GM21360 (cell line): Measurements from ENCODE around the gene GJB1.
"Not testable (repeated sequence)": the region's sequence is repeated elsewhere in the genome, so short reads cannot be mapped to it uniquely, and the experiment has no call there.

Source experiments
- ATAC-seq: cut with Tn5 transposase; IDR thresholded peaks from one replicate; pipeline ENCODE4 v1.9.1; 2021; ENCODE audit warnings: mild to moderate bottlenecking, moderate library complexity; ENCODE audit not compliant: unreplicated experiment

GJB1 gene

DNA sequence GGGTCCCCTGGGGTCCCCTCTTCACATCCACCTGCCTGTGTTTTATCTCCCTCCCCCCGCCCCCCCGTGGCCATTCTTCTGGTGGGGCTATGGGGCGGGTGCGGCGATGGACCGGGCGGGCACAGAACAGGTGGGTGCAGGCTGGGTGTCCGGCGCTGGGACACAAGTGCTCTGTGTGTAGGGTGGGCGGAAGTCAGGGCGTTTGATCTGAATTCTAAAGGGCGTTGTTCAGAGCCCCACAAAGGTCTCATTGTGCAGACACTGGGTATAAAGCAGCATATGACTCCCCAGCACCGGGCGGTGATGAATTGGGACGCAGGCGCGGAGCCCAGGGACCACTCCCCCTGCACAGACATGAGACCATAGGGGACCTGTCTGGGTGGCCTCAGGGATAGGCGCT, at the start of gene GJB1:
TSS of gene GJB1 (plus strand) at position 296 of the 400 bp plus-strand sequence. CDS start 484 bp downstream, outside the sequence.
- ATAC-seq: no peak

GRCh38 chrX:71173440-71173839, 49.6 kb upstream of the GJB1 start:
- ATAC-seq: no peak

- ATAC-seq: no peak
Measured at GRCh38 chrX:71174795-71175194, 48.2 kb upstream of the GJB1 start.

DNA sequence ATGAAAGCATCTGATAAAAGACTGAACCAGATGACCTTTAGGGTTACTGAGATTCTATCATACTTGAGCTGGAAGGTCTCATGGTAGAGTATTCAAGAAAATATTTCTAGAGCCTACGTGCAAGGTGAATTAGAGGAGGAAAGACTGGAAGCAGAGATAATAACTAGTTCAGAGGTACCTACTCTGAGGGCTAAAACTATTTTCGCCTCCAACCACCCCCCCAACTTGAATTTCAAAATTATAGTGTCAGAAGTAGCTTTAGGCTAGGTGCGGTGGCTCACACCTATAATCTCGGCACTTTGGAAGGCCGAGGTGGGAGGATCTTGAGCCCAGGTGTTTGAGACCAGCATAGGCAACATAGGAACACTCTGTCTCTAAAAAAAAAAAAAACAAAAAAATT, 47.5 kb upstream of the GJB1 start:
- ATAC-seq: no peak

DNA sequence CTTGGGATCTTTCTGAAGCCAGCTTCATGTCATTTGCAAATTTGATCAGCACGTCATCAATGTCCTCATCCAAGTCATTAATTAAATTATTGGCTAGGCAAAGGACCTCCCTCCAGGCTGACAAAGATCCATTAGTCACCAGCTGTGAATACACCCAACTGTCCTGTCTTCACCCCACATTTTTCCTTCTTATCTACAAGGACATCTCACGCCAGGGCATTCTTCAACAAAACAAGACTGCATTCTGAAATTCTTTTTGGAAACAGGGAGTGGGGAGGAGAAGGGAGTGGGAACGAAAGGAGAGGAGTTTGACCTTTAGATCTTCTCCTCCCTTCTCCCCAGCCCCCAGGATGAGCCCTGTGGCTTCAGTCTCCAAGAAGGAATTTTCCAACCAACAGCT, 45.7 kb upstream of the GJB1 start:
- ATAC-seq: no peak

DNA sequence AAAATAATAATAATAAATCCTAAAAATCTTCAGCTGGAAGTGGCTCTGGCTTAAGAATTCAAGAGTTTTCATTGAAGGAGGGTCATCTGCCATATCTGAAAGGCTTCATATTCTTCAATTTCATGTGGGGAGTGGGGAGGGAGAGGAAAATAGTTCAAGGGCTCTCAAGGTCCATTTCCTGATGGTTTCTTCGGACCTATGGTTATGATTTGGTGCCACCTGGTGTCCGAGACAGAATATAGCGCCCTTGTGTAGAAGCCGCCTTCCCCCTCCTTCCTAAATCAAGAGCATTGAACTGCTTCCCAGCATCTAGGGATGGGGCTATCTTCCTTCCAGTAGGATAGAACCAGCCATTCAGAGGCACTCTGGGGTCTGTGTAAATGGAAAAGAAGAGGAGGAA, 44.1 kb upstream of the GJB1 start:
- ATAC-seq: no peak

- not testable (repeated sequence) for ATAC-seq
Measured at GRCh38 chrX:71180579-71181265, 42.3 kb upstream of the GJB1 start.

- peak; percentile 20 for ATAC-seq
Measured at GRCh38 chrX:71181558-71181909, 41.5 kb upstream of the GJB1 start.

- ATAC-seq: peak; percentile 83
Measured at GRCh38 chrX:71181910-71182799, 40.9 kb upstream of the GJB1 start.

DNA sequence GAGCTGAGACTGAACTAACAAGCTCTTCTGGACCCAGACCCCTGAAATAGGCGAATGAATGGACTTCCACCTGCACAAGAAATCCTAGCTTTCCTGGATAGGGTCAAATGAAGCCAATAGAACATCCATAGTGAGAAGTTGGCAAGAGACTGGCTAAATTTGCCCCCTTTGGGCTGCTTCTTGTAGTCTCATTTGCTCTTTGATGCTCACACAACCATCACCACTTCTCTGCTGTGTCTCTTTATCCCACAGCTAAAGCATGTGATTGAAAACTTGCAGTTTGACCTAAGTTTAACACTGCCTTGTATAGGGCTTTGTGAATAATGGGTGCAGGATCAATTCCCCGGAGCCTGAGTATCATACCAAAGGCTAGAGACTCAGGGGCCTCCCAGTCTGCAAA, 40.2 kb upstream of the GJB1 start:
- ATAC-seq: no peak

GRCh38 chrX:71183341-71183740, 39.7 kb upstream of the GJB1 start:
- no peak for ATAC-seq

GRCh38 chrX:71184092-71184491, 38.9 kb upstream of the GJB1 start:
- ATAC-seq: no peak

DNA sequence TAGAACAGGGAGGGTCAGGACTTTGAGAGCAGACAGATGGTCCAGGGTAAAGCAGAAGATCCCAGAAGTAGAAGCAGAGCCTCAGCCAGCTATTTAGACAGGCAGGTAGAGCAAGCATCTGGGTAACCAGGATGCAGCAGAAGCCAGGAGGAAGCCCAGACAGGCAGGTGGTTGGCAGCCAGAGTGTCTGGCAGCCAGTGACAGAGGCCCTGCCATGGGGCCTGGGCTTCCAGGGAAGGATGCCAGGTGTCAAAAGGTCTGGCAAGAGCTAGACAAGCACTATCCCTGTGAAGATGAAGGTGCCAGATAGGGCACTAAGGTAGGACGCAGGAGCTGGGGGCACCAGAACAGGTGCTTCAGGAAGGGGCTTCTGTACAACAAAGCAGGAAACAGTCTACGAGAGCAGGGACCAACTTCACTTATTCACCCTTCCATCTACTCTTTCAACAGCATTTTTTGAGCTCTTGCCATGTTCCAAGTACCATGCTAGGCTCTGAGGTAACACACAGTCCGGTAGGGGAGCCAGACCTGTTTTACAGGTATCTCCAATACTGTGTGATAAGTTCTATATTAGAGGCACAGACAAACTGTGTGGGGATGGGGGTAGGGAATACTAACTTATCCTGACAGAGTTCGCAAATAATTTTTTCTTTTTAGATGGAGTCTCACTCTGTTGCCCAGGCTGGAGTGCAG, 38.1 kb upstream of the GJB1 start:
- ATAC-seq: no peak

- no peak for ATAC-seq
Measured at GRCh38 chrX:71191248-71191647, 31.8 kb upstream of the GJB1 start.

- ATAC-seq: no peak
Measured at GRCh38 chrX:71195964-71196649, 26.9 kb upstream of the GJB1 start.

DNA sequence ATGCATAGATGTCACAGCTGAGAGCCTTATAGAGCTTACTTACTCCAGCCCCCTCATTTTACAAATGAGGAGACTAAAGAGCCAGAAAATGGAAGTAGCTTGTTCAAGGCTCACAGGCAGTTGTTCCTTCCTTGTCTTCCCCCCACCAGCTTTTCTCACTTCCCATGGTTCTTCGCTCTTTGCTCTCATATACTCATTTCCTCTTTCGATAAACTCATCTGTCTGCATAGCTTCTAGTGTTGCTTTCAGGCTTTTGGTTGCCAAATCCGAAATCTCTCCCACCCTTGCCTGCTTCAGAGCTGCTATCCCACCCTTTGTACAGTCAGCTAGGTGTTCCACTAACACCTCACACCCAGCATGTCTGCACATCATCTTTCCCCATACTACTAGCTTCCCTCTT, 25.0 kb upstream of the GJB1 start:
- ATAC-seq: no peak

DNA sequence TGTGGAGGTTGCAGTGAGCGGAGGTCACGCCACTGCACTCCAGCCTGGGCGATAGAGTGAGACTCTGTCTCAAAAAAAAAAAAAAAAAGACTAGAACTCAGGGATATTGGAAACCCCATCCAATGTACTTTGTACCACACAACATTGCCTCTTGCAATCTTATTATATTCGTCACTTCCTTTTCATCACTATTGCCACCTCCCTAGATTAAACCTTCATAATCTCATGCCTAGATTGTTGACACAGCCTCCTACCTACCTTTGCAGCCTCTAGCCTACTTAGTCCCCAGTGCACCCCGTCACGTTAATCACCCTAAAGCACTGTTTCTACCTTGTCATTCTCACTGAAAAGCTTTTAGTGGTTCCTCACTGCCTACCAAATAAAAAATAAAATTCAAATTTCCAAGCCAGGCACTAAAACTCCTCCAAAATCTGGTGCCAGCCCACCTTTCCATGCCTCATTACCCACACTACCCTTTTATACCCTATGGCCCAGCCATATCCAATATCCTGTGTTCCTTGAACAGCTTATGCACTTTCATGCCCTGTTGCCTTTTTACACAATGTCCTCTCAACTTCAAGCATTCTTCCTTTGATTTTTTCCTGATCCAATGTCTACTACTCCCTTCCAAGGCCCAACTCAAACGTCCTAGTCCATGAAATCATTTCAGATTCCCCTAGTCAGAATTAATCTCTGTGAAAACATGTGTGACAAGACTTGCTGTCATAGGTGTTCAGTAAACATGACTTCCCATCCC, 23.6 kb upstream of the GJB1 start:
- ATAC-seq: no peak

DNA sequence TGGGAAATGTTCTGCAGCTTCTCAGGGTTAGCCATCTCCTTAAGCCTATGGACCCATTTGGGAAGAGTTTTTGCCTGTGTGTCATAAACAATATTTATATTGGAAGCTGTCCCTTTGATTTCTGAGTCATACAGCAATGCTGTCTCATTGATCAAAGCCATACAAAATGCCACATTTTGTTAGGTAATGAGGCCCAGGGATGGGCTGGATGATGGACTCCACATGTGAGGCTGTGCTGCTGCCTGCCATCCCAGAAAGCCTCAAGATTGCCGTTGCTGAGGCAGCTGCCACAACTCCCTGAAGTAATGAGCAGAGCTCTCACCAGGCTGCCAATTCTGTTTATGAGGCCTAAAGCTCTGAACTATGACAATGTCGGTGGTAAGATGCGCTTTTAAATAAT, 12.2 kb upstream of the GJB1 start:
- no peak for ATAC-seq

DNA sequence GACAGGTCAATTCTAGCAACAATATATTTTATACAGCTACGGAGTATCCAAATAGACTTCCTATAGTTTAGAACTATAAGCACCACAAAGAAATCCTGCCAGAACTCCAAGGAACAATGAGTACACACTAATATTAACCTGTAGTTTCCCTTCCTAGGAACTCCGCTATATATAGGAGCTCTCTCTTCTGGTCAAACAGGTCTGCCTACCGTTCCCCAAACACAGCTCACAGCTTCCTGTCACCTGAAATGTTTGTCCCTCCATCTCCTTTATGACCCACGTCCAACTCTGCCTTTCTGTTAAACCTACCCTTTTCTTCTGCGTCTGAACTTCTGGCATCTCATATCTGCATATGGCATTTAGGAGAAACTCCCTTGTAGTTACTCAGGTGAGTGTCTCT, 10.5 kb upstream of the GJB1 start:
- ATAC-seq: no peak

DNA sequence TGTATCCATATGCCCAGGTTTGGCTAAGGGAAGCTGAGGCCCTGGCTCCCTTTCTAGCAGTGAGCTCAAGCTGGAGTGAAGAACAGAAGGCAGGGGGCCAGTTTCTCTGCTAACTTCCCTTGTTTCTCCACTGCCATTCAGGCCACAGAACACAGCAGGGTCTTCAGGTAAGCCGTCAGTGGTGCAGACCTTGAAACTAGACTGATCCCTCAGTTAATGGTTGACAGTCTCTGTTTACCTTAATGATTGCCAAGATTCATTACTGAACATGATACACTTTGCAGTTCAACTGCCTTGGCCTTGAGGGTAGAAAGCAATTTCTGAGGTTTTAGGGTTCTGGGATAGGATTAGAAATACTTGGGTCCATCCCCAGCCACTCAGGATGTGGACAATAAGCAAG, 8.9 kb upstream of the GJB1 start:
- no peak for ATAC-seq
